Anterior cingulate cortex (tissue), 58 donors: ENCODE results near the gene HIPK2.
"Not testable (repeated sequence)": the region's sequence is repeated elsewhere in the genome, so short reads cannot be mapped to it uniquely, and the experiment has no call there.

ENCODE experiments used
- DNase-seq, 58 donors: peaks; one replicate each; lab custom pipeline; 2025; lab: John Stamatoyannopoulos, UW

HIPK2 gene

DNA sequence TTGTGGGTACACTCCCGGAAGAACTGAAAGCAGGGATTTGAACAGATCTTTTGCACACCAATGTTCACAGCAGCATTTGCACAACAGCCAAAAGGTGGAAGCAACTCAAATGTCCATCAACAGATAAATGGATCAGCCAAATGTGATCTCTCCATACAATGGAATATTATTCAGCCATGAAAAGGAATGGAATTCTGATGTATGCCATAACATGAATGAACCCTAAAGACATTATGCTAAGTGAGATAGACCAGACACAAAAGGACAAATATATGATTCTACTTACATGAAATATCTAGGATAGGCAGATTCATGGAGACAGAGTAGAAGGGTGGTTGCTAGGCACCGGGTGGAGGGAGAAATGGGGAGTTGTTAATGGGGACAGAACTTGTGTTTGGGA lies 217.6 kb downstream of the HIPK2 start:
- DNase-seq: no peak

DNA sequence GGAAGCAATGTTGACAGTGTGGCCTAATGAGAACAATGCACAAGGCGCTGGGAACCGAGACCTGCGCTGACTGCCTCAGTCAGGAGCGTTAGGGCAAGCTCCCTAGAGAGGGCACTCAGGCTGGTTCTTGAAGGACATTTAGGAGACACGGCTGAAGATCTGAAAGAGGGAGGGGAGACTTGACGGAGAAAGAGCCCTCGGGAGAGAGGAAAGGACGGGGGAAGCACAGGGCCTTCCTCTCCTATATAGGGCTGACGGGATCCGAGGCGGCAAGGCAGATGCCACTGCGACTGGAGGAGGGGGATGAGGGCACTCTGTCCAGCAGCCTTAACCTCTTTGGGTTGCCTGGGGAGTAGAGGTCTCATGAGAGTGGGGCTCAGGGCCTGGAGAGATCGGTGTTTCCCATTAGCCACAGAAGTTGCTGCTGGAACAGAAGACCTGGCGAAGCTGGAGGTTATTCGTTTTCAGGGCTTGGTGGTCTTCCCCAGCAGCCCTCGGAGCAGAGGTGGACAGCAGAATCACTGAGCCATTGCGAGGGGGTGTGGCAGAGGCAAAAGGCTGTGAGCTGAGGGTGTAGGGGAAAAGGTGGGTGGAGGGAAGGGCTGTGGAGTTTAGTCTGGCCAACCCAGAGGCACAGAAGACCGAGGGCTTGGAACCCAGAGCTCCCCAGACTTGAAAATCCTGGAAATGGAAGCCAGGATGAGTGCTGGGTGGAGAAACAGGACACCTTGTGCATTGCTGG lies 218.3 kb downstream of the HIPK2 start:
- no peak for DNase-seq

DNA sequence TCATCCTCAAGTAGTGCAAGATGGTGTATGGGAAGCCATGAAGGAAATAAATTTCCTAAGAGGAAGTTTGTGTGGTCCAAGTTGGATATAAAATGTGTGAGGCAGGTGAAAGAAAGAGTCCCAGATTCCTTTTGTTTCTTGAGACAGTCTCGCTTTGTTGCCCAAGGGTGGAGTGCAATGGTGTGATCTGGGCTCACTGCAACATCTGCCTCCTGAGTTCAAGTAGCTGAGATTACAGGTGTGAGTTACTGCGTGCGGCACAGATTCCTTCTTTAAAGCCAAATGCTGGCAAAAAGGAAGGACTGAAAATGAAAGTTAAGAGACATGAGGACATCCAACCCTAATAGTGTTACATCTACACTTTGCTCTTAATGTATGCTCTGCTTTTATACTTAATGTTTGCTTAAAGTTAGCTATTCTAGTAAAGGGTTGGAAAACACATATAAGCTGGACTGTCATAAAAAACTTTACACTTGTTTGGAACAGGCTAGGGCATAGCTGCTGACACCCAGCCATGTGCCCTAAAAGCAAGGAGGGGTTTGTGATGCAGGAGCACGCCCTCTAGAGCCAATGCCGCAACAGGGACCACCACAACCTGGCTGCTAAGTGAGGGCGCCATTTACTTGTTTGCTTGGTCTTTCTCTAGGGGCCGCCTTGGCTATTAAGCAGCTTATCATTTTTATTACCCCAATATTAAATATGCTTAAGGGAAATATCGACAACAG lies 219.8 kb downstream of the HIPK2 start:
- no peak for DNase-seq

DNA sequence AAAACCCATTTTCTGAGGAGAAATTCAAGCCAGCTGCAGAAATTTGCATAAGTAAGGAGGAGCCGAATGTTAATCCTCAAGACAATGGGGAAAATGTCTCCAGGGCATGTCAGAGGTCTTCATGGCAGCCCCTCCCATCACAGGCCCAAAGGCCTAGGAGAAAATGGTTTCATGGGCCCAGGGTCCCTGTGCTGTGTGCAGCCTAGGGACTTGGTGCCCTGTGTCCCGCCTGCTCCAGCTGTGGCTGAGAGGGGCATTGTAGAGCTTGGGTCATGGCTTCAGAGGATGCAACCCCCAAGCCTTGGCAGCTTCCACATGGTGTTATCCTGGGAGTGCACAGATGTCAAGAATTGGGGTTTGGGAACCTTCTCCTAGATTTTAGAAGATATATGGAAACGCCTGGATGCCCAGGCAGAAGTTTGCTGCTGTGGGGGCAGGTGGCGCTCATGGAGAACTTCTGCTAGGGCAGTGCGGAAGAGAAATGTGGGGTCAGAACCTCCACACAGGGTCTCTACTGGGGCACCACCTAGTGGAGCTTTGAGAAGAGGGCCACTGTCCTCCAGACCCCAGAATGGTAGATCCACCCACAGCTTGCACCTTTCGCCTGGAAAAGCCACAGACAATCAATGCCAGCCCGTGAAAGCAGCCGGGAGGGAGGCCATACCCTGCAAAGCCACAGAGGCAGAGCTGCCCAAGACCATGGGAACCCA lies 223.7 kb downstream of the HIPK2 start:
- DNase-seq: not testable (repeated sequence)

DNA sequence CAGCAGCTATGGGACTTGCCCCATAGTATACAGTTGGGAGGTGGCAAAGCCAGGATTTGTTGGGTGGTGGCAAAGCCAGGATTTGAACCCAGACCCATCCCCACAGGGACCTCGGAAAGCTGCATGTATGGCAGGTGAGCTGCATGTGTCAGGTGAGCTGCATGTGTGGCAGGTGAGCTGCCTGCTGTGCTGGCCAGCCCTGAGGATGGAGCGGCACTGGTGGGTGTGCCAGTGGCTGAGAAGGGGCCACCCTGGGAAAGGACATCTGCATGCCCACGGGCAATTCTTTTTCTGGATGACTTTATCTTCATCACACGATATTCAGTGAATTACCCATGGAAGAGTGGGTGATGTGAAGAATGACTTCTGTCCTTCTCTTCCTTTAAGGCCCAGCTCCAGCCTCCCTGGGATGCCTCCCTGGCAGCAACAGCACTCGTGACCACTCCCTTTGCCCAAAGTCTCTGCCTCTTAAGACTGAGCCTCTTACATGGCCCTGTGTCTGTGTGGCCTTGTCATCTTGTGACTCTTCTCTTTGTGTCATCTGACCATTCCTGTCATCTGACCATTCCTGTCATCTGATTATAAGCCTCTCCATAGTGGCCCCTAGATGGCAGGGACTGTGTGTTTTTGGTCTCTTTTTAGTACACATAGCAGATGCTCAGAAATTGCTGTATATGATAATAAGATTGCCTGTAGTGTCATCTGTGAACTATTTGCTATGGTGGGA lies 229.3 kb downstream of the HIPK2 start:
- DNase-seq: no peak

DNA sequence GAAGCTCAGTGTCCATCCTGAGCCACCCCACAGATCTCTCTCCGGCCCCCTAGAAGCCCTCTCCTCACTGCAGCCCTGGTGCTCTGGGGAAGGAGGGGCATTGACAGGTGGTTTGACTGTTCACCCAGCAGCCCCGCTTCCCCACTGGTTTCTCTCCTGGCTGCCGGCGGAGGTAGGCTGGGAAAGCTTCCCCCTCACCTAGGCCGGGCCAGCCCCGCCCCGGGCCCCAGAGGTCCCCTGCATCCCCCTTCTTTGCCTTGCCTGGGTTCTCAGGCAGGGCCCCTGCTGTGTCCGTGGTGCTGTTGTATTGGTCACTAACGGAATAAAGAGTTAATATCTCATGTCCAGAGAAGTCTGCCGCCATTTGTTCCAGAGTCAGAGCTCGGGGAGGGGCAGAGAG lies 233.2 kb downstream of the HIPK2 start:
- DNase-seq: no peak

DNA sequence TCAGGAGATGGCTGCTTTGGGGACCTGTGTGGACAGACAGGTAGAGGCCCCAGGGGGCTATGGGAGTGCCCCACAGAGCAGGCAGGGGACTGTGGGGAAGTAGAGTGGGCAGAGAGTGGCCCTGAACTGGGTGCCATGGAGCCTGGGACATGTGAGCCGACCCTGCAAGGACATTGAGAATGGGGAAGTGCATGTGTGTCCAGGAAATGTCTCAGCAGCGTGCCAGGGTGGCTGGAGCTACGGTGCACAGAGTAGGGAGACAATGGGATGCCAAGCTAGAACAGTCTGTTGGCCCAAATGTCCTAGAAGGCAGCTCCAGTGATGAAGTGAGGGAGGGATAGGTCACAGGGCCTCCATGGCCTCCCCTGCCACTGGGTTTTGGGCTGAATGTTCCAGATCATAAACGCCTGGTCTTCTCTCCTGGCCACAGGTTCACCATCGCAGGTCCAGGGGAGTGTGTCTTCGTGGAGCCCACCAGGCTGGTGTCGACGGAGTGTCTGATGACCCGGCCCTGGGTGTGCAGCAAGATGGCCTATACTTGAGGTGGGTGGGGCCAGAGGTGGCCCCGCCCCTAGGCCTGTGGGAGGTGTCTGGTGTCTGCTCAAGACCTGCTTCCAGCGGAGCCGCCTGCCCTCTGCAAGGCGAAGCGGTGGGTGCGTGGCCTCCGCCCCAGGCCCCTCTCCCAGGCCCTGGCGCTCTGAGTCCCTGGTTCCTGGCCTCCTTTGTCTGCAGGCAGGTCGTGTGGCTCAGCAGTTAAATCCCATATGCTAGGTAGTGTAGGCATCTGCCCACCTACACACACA lies 233.8 kb downstream of the HIPK2 start:
- no peak for DNase-seq

DNA sequence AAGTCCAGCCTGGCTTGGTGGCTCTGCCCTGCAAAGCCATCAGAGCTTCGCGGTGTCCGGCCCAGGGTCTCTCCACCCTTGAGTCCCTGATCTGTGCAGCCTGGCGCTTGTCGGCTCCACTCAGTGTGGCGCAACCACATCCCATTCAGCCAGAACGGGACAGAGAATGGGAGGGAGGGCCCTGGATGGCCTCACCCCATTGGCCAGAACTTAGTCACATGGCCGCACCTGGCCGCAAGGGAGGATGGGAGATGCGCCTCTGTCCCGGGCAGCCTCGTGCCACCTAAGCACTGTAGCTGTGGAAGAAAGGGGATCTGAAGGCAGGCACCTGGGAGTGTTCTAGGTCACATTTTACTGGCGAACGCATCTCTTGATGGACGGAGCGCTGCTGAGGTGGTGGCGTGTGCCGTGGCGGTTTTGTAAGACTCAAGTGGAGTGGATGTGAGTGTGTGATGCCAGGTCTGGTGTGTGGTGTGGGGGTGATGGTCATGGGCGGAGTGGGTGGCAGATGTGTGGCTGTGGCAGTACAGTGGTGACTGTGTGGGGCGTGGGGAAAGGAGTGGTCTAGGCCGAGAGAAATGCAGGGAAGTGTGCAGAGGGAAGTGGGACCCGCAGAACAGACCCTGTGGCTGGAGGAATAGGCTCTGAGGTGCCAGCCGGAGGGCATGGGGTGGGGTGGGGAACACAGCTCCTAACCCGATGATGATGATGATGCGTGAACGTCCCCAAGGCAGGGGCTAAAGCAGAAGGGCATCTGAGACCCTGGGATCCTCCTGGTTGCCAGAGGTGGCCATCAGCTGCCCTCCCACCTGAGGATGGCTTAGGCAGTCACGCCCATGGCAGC lies 235.3 kb downstream of the HIPK2 start:
- DNase-seq: no peak

DNA sequence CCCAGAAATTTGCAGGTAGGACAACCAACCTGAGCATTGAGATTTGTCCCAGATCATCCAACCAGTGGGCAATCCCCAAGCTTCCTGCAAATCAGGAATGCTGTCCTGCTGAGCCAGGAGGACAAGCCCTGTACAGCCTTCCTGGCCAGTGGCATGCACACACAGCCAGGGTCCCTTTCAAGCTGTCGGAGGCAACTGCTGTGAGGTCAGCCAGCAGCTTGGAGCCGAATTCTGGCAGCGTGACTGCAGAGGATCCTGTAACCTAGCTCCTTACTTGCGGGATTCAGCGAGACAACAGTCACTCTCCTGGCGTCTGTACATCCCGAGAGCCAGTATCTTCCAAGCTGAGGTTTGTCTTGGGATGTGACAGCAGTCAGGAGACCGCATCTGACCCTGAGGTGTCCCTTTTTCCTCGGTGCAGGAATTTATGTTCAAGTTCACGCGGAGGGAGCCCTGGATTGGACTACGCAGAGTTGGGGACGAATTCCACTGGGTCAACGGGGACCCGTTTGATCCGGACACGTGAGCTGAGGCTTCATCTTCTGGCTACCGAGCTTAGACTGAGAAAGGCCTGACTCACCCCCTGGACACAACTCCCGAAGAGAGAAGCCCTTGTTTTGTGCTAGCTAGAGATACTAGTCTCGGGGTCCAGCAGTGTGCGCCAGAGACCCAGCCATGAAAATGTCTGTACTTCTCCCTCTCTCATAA lies 236.0 kb downstream of the HIPK2 start:
- DNase-seq: no peak

DNA sequence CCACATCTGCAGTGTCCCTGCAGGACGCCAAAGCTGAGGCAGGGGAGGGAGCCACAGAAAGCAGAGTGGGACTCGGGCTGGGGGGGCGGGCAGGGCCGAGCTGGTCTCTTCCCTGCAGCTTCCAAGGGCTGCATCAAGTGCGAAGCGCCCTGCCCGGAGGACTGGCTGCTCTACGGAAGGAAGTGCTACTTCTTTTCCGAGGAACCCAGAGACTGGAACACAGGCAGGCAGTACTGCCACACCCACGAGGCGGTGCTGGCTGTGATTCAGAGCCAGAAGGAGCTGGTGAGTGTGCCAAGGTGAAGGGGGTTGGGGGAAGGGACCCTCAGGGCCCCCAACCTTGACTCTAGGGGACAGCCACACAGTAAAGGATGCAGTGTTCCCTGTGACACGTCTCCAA lies 237.6 kb downstream of the HIPK2 start:
- DNase-seq: no peak

DNA sequence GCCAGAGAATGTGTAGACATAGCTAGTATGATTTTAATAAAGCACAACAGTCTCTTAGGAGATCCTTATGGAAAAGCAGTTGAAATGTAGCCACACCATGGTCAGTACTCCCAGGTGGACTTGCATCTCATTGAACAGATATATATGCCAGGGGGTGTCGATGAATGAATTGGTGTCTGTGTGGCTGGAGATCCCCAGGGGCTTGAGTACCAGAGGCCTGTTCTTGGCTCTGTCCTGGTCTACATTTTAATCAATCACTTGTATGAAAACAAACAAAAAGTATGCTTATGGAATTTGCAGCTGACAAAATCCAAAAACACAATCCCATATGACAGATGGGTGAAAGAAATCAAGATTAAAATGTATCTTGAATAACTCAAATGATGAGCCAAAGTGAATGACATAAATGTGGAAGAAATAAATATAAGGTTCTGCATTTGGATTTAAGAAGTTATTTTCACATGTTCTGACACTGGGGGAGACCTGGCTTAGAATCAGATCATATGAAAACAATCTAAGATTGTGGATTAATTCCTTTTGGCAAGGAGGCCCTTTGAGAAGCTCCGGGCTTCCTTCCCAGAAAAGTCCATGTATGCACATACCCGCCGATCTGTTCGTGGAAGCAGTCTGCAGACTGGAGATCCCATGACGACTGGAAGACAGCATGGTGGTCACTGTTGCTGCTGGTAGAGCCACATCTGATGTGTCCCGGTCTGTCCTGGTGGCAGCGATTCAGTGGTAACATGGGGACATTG lies 238.7 kb downstream of the HIPK2 start:
- DNase-seq: peak in 1 of 58 donors; percentile 10

DNA sequence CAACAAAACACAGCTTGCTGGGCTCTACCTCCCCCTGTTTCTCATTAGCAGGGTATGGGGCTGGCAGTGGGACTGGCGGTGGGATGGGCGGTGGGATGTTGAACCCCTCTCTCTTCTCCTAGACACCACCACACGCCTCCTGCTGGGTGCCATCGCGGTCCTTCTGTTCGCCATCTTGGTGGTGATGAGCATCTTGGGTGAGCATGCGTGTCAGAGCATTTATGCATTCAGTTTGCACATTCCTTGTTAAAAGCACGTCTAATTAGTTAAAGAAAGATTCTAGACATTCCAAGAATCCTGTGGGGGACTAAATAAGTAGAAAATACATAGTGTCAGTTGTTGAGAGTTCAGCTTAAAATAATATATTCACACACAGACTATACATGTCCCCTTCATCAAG lies 241.6 kb downstream of the HIPK2 start:
- no peak for DNase-seq

DNA sequence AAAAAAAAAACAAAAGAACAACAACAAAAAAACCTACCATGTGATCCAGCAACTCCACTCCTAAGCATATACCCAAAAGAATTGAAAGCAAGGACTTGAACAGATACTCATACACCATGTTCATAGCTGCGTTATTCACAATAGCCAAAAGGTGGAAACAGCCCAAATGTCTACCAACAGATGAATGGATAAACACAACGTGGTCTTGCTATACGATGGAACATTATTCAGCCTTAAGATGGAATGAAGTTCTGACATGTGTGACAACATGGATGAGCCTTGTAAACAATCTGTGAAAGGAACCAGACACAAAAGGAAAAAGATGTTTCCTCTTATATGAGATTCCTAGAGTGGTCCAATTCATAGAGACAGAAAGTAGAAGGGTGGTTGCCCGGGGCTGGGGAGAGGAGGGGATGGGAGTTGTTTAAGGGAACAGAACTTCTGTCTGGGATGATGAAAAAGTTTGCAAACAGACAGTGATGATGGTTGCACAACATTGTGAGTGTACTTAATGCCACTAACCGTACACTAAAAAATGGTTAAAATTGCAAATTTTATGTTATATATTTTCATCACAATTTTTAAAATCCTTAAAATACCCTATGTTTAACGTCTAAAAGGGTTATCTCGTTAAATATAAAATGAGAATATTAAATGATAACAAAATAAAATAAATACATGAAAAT lies 242.7 kb downstream of the HIPK2 start:
- DNase-seq: no peak

DNA sequence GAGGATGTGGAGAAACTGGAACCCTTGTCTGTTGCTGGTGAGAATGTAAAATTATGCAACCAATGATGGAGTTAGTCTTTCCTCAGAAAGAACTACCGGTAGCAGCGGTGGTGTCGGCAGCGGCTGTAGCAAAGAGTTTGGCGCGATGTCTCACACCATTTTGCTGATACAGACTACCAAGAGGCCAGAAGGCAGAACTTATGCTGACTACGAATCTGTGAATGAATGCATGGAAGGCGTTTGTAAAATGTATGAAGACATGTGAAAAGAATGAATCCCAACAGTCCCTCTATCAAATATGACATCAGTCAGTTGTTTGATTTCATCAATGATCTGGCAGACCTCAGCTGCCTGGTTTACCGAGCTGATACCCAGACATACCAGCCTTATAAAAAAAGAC lies 243.7 kb downstream of the HIPK2 start:
- no peak for DNase-seq

DNA sequence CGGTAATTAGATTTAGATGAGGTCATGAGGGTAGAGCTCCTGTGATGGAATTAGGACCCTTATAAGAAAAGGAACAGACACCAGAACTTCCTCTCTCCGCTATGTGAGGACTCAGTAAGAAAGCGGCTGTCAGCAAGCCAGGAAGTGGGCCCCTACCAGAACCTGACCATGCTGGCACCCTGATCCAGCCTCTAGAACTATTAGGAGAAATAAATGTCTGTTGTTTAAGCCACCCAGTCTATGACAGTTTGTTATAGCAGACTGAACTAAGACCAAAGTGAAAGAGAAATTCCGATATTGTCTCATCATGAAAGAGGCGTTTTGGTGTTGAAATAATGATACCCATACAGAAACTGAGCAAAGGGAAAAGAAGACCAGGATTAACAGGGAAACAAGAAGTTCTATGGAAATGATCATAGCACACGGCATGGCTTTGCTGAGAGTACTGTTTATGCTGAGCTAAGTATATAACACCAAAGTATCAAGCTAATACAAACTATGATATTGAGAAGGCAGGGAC lies 245.1 kb downstream of the HIPK2 start:
- no peak for DNase-seq

DNA sequence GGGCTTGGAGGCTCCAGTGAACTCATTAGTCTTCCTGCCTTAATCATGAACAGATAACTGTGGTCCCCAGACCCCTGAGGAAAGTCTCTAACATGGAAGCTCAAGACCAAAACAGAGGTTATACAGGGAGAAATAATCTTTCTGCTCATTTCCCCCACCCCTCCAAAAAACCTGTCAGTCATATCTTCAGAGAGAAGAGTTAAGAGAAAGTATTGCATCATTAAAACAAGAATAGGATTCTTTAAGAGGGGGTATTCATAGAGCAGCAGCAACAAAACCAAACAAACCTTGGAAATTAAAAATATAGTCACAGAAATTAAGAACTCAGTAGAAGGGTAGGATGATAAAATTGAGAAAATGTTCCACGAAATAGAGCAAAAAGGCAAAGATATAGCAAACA lies 246.7 kb downstream of the HIPK2 start:
- no peak for DNase-seq
